ENCODE results near the gene B3GNT3.

The B3GNT3 gene

DNA sequence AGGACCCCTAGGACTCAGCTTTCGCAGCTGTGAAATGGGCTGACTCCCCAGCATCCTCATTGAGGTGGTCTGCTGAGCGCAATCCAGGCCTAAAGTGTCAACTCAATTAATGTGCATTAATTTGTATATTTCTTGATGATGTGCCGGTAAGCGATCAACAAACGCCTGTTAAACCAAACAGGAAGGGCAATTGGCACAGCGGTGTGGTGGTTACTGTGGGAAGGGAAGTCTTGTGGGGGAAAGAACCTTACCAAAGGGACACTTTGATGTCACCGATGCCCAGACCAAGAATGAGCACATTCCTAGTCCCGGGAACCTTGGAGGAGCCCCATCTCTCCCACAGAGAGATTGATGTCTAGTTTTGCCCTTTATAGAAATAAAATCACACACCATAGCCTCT, 51.2 kb downstream of the B3GNT3 start:
- no peak for TF ChIP-seq CTCF (IDR thresholded peaks at IDR 0.05; ENCODE audit: low read depth, low read length)
- TF ChIP-seq MYC (IDR thresholded peaks at IDR 0.05; ENCODE audit: low read depth, low read length) = no peak
- no peak for TF ChIP-seq POLR2A (IDR thresholded peaks at IDR 0.05; ENCODE audit: extremely low read depth, insufficient read length)
- TF ChIP-seq, protein P1, sequence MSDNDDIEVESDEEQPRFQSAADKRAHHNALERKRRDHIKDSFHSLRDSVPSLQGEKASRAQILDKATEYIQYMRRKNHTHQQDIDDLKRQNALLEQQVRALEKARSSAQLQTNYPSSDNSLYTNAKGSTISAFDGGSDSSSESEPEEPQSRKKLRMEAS (IDR thresholded peaks at IDR 0.05; ENCODE audit: low read depth, low read length) = no peak
- no peak overlapping the region for H3K4me3 ChIP-seq (ENCODE audit: low read depth, low read length)
- DNase-seq (ENCODE audit: low read depth) = no peak

GRCh38 chr19:17847538-17848366, 52.8 kb downstream of the B3GNT3 start, which contains the start of gene JAK3:
Gene JAK3, minus strand, starts transcription at chr19:17847982. Its CDS starts 3,565 bp downstream, at chr19:17844417.
- H3K4me3 ChIP-seq (ENCODE audit: low read depth, low read length) = no peak within 1 kb of the TSS

DNA sequence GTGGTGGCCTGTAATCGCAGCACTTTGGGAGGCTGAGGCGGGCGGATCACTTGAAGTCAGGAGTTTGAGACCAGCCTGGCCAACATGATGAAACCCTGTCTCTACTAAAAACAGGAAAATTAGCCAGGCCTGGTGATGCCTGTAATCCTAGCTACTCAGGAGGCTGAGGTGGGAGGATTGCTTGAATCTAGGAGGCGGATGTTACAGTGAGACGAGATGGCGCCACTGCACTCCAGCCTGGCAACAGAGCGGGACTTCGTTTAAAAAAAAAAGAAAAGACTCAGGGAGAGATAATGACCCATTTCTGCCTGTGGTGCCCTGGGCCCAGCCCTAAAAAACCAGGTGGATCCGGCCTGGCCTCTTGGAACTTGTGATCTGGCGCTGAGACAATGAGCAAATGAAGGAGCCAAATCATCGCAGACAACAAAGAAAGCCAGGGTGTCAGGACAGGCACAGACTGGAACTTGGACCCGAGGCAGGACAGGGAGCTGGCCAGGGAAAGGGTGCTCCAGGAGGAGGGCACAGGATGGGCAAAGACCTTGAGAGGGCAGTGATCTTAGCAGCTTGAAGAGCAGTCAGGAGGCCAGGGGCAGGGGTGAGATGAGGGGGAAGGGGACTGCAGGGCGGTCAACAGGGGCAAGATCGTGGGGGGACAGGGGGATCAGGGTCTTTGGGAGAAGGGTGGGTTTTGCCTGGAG, 53.8 kb downstream of the B3GNT3 start:
- H3K4me3 ChIP-seq (ENCODE audit: low read depth, low read length) = no peak overlapping the region
- no peak for DNase-seq (ENCODE audit: low read depth)
- TF ChIP-seq CTCF (IDR thresholded peaks at IDR 0.05; ENCODE audit: low read depth, low read length) = no peak
- TF ChIP-seq POLR2A (IDR thresholded peaks at IDR 0.05; ENCODE audit: extremely low read depth, insufficient read length) = no peak
- TF ChIP-seq, protein P1 (IDR thresholded peaks at IDR 0.05; ENCODE audit: low read depth, low read length) = no peak
- no peak for TF ChIP-seq MYC (IDR thresholded peaks at IDR 0.05; ENCODE audit: low read depth, low read length)

More at GRCh38 chr19:17847538-17848366, 52.8 kb downstream of the B3GNT3 start, which contains the start of gene JAK3:
- DNase-seq (ENCODE audit: low read depth) = no peak
- TF ChIP-seq MYC (IDR thresholded peaks at IDR 0.05; ENCODE audit: low read depth, low read length) = no peak
- no peak for TF ChIP-seq CTCF (IDR thresholded peaks at IDR 0.05; ENCODE audit: low read depth, low read length)
- TF ChIP-seq, protein P1 (IDR thresholded peaks at IDR 0.05; ENCODE audit: low read depth, low read length) = no peak
- no peak for TF ChIP-seq POLR2A (IDR thresholded peaks at IDR 0.05; ENCODE audit: extremely low read depth, insufficient read length)

GRCh38 chr19:17854061-17854460, 59.1 kb downstream of the B3GNT3 start:
- DNase-seq (ENCODE audit: low read depth) = no peak
- H3K4me3 ChIP-seq (ENCODE audit: low read depth, low read length) = no peak overlapping the region
- TF ChIP-seq POLR2A (IDR thresholded peaks at IDR 0.05; ENCODE audit: extremely low read depth, insufficient read length) (no peak), CTCF (IDR thresholded peaks at IDR 0.05; ENCODE audit: low read depth, low read length) (no peak), MYC (IDR thresholded peaks at IDR 0.05; ENCODE audit: low read depth, low read length) (no peak)
- TF ChIP-seq, protein P1 (IDR thresholded peaks at IDR 0.05; ENCODE audit: low read depth, low read length) = no peak

- H3K4me3 ChIP-seq (ENCODE audit: low read depth, low read length) = no peak overlapping the region
- TF ChIP-seq POLR2A (IDR thresholded peaks at IDR 0.05; ENCODE audit: extremely low read depth, insufficient read length) (no peak), CTCF (IDR thresholded peaks at IDR 0.05; ENCODE audit: low read depth, low read length) (peak; percentile 89)
- TF ChIP-seq, protein P1 (IDR thresholded peaks at IDR 0.05; ENCODE audit: low read depth, low read length) = no peak
- DNase-seq (ENCODE audit: low read depth) = peak; percentile 75
Measured at GRCh38 chr19:17855280-17856152, 60.6 kb downstream of the B3GNT3 start.

All from NB4 (cell line).